NCI-H510A (cell line): ENCODE results near the gene IVD.

ENCODE experiments used
- DNase-seq: peaks from one replicate; lab custom pipeline; 2025; lab: John Stamatoyannopoulos, UW

IVD gene

DNA sequence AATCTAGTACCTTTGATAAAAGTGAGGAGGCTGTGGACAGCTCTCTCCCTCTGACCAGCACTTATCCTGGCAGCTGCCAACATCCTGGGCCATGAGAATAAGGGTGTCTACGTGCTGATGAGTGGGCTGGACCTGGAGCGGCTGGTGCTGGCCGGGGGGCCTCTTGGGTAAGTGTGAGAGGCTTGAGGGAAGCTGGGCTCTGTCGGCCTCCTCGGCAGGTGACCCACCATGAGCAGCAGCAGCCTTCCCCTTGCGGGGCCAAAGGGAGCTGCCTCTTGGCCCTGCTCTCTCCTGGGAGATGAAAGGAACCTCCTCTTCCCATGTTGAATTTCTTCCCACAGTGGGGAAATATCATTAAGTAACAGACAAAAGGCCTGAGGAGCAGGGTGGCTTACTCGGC lies 9.2 kb downstream of the IVD start:
- DNase-seq = no peak

DNA sequence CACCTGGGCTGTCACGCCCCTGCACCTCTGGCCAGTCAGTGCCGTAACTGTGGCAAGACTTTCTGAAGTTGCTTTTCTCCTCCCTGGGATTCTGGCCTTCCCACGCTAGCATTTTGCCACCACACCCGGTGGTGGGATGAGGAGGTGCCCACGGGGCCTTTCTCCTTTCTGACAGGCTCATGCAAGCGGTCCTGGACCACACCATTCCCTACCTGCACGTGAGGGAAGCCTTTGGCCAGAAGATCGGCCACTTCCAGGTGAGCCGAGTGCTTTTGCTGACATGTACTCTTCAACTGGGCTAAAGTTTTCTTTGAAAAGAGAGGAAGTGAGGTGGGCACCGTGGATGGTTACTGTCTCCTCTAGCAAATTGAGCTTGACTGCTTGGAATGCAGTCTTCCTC lies 9.6 kb downstream of the IVD start:
- no peak for DNase-seq

DNA sequence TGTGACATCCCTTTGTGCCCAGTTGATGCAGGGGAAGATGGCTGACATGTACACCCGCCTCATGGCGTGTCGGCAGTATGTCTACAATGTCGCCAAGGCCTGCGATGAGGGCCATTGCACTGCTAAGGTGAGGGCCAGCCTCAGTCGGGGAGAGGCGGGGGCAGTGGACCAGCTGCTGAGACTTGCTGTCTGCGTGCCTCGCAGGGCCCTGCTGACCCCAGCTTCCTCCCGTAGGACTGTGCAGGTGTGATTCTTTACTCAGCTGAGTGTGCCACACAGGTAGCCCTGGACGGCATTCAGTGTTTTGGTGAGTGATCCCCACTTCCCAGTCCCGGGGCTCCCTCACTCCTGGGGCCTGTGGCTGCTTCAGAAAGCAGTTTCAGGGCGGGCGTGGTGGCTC lies 10.5 kb downstream of the IVD start:
- no peak for DNase-seq

DNA sequence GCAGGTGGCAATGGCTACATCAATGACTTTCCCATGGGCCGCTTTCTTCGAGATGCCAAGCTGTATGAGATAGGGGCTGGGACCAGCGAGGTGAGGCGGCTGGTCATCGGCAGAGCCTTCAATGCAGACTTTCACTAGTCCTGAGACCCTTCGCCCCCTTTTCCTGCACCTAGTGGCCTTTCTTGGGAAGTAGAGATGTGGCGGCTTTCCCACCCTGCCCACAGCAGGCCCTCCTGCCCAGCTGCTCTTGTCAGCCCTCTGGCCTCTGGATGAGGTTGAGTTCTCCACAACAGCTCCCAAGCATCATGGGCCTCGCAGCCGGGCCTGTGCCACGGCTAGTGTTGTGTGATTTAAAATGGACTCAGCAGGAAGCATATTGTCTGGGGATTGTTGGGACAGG lies 12.5 kb downstream of the IVD start:
- DNase-seq = no peak

DNA sequence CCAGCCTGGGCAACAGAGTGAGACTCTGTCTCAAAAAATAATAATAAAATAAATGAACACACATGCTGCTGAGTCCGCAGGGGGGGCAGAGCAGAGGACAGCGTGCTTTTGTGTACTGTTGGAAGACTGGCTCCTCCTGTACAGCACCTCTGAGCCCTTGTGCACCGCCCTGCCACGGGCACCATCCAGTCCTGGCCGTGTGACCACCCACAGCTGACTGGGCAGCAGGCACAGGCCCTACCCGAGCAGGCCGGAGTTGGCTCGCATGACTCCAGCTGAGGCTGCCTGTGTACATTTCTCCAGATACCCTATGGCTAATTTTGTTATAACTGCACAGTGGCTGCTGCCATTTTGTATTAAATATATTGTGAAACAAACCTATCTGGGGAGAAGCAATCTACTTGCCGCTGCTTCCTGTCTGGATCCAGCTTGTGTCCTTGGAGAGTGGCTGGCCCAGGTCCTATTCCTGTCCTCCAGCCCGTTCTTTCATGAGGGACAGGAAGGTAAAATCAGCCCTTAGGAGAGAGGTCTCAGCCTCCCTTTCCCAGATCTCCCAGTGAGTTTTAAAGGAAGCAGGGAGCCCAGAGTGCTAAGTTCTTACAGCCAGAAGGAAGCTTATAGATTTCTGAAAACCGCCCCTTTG lies 14.6 kb downstream of the IVD start:
- DNase-seq = no peak

DNA sequence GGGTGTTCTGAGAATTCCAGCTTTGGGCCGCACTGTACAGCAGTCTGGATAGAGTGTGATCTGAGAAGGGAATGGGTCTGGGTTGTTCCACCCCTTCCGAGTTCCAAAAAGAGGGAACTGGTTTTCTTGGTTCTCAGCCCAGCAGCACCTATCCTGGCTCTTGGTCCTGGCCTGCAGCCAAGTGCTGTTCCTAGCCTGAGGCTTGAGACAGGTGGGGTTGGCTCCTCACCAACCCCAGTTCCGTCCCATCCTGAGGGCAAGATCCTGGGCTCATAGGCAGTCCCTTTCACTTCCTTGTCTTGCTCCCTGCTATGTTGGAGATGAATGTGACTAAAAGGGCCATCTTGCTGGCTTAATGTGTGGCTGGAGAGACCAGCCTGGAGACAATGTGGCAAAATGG lies 15.2 kb downstream of the IVD start:
- DNase-seq = no peak

DNA sequence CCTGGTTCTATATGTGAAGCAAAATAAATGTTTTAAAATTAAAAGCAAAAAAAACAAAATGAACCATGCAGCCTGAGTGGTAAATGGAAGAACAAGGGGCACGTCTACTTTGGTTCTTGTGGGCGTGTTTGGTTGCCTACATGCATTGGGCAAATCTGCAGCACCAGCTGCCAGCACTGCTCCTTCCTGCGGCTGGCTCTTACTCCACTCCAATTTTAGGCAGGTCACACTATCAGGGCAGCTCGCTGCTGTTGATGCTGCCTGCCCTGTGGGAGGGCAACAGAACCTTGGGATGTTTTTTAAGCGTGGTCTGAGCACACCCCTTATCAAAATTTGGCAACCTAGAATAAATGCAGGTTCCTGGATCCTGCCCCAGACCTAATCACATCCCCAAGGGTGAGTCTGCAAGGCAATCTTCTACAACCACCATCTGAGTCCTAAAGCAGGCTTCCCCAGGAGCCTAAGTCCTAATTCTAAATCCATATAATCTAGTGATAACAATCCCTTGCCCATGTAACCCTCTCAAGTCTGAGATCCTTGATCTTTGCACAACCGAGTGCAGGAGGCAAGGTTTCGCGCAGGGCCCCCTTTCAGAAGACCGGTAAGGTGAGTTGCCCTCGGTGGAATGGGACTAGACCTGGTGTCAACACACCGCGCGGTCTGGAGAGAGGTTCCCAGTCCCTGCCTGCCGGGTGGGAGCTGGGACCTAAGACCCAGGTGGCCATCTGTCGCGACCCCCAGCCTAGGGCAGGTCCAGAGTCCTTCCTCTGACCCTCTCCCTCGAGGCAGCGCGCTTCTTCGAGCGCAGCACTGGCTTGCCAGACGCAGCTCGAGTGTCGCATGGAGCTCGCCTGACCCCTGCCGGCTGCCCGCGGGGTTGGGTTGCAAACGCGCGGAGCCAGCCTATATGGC lies 15.9 kb downstream of the IVD start:
- no peak for DNase-seq

DNA sequence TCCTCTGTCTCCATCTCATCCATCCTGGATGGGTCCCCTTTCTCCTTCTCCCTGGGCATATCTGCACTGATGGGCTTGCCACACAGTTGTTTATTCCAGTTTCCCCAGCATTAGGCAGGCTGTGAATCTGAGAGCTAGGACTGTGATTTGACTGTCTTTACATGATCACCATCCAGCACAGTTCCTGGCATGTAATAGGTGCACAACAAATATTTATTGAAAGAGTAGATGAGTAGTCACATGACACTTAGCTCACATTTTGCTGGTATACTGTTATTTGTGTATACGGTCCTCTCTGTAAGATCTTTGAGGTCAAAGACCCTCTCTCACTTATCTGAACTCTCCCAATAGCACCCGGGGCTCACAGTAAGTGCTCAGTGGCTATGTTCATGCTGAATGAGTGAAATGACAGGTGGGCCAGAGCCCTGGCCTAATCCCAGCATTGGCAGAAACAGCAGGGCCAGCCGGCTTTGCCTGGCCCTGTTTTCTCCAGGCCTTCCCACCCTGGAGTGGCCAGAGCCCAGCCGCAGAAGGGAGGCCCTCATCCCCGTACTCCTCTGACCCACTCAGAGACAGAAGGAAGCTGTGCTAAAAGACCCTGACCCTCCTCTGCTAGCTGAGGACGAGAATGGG lies 19.0 kb downstream of the IVD start:
- DNase-seq = no peak

DNA sequence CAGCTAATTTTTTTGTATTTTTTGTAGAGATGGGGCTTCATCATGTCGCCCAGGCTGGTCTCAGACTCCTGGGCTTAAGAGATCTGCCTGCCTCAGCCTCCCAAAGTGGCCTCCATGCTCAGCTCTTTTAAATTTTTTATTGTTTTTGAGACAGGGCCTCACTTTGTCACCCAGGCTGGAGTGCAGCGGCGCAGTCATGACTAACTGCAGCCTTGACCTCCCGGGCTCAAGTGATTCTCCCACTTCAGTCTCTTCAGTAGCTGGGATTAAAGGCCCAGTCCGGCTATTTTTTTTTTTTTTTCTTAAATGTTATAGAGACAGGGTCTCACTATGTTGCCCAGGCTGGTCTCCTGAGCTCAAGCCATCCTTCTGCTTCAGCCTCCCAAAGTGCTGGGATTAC lies 20.1 kb downstream of the IVD start:
- DNase-seq = no peak

DNA sequence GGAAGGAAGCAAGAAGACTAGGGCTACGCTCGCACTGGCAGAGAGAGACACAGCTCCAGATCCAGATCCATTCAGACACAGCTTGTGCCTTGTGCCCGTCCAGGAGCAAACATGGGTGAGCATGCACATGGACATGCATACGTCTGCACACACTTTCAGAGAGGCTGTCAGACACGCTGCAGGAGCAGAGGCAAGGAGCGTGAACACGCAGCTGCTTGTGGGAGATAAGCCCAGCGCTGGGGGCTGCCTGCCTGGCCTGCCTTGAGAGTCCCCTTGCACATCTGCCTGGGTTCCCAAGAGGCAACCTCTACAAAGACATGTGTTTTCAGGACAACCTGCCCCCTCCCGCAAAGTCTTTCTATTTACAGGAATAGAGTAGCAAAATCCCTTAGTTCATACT lies 21.6 kb downstream of the IVD start:
- DNase-seq = no peak

DNA sequence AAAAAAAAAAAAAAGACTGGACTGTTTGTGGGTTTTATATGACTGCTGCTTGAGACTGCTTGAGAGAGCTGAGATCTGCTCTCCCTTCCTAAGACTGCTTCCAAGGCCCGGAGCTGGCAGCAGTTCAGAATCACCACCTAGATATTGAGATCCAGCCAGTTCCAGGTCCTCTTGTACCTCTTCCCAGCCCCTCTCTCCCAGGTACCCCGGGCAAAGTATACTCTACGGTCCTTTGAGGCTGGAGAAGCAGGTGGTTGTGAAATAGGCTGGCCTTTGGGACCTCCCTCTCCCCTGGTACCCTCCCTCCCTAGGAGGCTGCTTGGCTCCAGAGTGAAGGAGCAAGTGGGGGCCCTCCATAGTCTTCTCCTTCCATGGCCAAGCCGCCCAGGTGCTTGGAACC lies 22.6 kb downstream of the IVD start:
- DNase-seq = no peak

DNA sequence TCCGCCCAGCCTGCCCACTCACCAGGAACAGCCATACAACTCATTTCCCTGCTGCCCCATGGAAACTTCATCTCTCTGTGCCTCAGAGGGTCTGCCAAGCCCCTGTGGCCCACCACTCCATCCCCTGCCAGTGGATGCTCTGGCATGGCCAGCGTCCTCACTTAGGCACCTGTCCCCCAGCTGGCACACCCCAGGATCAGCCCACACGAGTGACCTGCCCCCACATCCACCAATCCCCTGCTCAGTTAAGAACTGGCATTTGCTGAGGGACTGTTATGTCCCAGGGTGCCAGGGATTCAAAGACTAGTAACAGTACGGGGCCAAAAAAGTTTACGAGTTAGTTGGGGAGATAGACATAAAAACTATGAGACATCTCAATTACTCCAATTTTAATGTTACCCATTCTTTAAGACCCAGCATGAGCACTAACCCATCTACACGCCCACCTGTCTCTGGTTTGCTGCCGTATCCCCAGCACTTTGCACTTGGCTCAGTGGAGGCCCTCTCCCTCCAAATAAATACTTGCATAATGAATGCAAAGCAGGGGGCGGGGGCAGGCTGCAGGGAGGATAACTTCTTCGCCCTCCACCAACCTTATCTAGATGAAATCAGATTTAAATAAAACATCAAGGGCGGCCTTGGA lies 23.6 kb downstream of the IVD start:
- DNase-seq = no peak

DNA sequence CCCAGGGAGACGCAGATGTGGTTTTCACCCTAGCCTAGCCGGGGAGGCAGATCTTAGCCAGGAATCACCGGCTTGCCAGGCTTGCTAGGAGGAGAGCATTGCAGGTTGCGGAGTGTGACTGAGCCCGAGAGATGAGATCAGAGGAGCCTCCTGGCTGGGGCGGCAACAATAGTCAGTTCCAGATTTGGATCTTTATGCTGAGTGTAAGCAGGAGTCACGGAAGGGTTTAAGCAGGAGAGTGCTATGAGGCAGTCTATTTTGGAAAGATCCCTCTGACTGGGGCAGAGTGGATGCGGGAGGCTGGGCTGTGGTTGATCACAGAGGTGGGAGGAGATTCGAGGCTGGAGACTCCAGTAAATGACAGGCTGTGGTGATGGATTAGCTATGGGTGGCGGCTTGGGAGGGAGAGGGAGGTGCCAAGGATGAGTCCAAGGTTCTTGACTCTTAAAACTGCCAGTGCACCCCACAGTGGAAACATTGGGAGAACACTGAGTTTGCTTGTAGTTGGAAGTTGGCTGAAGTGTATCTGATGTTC lies 24.7 kb downstream of the IVD start:
- no peak for DNase-seq

DNA sequence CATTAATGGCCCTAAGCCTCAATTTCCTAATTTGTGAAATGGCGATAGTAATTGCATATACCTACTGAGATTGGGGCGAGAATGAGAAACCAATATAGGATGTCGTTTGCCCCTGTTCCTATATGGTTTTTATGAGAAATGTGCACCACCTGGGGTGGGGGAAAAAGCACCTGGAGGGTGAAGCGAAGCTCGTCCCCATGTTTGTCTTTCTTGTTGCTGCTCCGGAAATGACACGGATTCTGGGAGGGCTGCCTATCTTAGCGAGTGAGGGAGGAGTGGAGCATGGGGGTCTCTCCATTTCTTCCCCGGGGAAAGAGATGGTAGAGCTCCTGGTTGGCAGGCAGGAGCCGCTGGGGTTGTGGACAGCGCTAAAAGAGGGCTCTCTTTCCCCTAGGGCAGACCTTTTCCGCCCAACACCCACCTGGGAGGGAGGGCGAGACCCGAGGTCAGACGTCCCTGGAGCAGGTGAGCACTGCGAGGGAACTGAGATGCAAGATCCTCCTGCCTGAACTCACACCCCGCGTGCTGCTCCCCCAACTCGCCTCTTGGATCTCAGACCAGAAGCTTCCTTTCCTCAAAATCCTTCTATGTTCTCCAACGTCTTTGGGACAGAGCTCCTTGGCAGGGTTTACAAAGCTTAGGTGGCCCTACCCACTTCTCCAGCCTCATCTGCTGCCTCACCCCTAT lies 29.6 kb downstream of the IVD start:
- DNase-seq = no peak

DNA sequence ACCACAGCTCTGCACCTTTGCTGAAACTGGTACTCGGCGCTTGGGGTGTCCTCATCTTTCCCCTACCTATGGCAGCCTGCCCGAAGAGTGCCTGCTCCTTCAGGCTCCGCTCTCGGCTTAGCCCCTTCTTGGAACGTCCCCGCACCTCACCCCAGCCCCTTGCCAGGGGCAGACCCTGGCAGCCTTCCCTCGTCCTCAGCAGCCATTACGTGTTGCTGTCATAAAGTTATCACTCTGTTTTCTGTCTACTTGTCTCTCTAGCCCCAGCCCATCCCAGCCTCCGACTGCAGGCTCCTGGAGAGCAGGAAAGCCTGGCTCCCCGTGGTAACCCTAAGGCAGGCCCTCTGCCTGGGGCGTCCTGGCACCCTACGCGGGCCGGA lies 30.1 kb downstream of the IVD start:
- DNase-seq = no peak

DNA sequence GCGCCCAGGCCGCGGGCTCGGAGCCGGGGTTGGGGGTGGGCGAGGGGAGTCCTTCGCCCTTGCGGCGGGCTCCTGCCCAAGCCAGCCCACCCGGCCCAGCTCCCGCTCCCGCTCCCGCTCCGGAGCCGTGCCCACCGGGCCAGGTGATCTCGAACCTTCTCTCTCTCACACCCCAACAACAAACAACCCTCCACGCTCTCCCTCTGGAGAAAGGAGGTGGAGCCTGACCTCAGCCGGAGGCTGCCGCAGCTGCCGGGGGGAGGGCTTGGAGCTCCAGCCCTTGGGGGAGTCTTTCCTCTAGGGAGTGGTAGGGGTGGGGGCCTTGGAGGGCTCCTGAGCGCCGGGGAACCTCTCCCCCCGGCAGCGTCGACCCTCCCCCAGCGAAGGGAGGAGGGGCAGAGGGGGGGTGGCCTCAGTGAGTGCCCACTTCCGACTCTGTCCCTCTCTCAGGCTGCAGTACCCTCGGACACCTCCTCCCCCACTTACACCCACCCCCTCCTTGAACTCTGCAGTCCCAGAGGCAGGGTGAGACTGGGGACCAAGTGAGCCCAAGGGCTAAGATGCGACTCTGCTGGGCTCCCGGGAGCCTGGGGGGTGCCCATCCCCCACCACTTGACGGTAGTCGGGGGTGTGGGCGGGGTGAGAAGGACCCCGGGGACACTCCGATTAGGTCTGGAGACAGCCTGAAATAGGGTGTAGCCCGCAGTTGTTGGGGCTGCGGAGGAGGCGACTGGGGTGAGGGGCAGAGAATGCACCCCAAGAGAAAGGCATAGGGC lies 30.7 kb downstream of the IVD start:
- no peak for DNase-seq

DNA sequence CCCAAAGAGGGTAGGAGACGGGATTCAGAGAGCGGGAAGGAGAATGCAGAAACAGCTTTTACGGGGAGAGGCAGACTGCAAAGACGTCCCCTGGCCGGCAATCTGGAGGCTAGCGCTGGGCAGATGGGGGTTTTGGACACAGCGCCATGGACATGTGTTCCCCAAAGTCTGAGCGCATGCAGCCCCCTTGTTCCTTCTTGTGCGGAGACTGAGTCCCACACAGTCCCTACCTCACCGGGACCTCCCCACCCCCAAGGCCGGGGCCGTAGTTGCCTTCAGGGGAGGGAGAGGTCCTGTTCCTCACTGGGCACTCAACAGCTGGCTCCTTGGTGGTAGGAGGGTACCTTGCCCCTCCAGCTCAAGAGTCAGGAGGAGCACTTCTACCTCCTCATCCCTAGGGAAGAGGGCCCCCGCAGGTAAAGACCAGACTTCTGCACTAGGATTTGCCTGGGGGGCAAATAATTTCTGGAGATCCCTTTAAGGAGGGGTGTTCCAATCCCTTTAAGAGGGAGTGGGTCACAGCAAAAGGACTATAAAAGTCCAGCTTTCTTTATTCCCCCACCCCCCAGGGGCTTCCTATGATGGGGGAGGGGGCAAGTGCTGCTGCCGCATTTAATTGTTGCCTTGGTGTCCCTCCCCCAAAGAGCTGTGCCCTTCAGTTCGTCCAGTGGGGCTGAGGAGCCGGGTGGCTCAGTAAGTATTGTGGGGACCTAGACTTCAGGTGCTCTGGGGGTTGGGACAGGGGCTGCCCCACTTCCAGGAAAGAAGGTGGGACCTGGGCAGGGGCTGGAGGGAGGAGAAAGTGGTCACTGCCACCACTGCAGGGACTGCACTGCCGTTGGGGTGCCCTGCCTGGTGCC lies 31.5 kb downstream of the IVD start:
- no peak for DNase-seq

DNA sequence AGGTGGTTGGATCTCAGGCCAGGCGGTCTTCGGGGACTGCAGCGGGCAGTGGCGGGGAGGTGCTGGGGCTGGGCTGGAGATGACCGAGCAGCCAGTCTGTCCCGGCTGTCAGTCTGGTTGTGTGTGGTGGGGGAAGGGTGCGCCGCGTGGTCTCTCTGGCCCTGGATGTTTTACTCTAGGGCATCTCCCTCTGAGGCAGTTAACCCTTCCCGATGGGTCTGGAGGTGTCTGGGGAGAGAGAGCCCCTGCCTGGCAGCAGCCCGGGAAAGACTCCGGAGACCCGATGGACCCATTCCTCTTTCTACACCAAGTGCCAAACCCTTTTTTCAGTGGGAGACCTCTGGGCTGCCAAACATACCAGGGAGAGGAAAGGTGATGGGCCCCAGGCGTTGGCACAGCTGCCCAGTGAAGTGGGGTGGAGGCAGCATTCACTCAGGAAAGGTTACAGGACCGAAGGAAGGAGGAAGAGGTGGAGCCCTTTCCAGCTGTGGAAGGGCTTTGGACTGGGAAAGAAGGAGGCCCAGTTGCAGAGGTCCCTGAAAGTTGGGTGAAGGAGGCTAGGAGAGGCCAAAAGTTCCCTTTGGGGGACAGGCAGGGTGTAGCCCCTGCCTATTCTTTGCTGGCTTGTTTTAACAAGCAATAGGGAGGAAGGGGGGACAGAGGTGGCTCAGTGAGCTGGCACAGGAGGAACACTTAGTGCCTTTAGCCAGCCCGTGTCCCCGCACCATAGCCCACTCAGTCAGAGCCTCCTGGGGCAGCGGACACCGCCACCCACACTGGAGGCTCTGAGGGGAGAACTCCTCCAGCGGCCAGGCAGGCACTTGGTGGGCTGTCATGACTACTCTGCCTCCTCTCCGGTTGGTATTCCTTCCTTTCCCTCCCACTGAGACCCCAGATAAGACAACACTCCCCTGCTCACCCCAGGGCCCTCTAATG lies 32.4 kb downstream of the IVD start:
- DNase-seq = no peak

DNA sequence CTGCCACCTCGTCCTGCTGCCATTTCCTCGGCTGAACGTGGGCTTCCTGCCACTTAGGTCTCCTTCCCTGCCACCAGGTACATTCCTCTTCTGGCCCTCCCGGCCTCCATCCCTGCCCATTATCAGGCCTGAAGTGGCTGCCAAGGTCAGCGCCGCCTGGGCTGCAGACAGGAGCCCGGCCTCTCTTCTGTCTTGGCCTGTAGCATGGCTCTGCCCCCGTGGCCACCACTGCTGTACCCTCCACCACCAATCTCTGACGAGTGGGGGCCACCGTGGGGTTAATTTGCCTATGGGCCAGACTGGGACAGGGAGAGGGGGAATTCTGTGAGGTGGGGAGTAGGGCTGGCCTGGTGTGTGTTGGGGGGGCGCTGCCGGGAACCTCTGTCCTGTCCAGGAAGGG lies 33.1 kb downstream of the IVD start:
- no peak for DNase-seq
